NCI-H748 (cell line): Measurements from ENCODE around the gene NDUFAF4.

Experiments
- DNase-seq: peaks from one replicate; lab custom pipeline; 2025; ENCODE audit not compliant: unreplicated experiment; lab: John Stamatoyannopoulos, UW

The NDUFAF4 gene

GRCh38 chr6:96897396-96898240 is at the start of gene NDUFAF4:
NDUFAF4 (minus strand) TSS chr6:96897891; CDS start chr6:96897801, 90 bp downstream.
- DNase-seq = peak; percentile 98

GRCh38 chr6:96947055-96947454 is 49.4 kb upstream of the NDUFAF4 start:
- DNase-seq = no peak

- DNase-seq = no peak
Measured at GRCh38 chr6:96943555-96944215, 46.0 kb upstream of the NDUFAF4 start.

- DNase-seq = no peak
Measured at GRCh38 chr6:96942676-96943075, 45.0 kb upstream of the NDUFAF4 start.

DNA sequence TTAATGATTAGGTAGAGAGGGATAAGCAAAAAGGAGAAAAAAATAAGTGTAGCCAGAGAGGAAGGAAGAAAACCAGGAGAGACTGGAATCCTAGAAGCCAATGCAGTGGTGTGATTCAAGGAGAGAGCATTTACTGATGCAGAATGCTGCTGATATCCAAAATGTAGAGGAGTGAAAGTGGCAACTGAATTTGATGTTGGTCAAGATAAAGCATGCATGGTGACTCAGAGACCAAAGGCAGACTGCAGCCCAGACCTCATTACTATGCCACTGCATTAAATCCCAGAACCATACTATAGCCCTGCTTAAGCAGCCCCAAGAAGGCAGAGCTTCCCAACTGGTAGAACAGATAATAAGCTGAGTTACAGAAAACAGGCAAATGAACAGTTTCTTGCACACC is 42.6 kb upstream of the NDUFAF4 start:
- DNase-seq = no peak

DNA sequence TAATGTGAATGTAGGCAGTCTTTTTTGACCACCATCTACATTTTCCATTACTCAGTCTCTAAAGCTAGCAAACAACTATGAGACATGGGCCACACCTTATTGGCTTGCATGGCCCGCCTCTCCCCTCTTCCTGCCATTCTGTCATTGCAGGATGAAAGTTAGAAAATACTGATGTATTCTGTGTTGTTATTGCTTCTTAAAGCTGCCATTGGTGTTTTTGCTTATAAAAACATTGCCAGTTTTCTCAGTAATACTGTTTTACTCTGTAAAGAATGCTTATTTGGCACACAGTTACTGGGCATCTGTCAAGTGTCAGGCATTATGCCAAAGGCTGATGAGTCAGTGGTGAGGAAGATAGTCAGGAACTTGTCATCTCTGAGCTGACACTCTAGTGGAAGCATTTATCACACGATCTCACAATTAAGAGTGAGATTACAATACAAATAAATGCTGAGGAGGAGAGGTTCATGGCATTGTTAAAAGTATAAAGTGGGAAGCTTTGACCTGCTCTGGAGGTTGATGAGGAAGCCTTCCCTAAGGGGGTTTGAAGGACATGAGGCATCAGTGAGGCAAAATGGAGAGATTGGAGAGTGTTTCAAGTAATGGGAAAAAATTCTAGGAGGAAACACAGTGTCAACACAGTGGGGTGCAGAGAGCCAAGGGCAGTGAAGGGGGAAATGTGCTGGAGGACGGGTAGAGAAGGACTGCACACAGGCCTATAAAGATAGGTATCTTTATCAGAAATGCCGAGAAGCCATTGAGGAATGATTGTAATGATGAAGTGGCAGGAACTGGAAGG is 41.5 kb upstream of the NDUFAF4 start:
- DNase-seq = peak; percentile 6

DNA sequence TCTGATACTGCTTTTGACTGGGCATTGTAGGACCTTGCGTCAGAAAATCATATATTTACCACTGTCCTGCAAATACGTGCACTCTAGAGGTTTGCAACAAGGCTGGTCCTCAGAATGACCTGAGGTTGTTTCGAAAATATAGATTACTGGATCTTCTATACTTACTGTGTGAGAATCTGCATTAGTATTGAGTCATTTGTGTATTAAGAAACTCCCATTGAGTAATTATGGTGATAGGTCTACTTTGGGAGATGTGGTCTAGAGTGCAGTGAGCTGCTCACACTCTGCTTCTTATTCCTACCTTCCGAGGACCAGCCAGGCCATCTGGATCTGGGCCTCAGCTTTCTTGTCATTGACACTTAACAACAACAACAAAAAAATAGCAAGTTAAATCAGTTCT is 36.4 kb upstream of the NDUFAF4 start:
- no peak for DNase-seq

- DNase-seq = no peak
Measured at GRCh38 chr6:96931198-96931597, 33.5 kb upstream of the NDUFAF4 start.

DNA sequence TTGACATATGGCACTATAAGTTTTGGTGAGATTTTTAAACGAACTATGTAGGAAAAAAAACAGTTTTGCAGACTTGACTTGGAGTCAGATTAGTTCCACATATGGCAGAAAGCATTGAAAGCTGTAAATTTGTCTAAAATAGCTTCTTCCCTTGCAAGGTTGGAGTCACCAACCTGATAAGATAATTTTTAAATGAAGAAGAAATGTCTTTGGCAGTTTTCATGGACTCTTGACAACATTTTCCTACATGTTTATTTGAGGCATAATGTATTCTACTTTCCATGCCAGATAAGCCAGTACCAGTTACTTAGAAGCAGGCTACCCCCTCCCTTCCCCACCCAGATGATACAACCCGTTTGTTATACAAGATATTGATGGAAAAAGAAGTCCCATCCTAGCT is 32.0 kb upstream of the NDUFAF4 start:
- DNase-seq = no peak

DNA sequence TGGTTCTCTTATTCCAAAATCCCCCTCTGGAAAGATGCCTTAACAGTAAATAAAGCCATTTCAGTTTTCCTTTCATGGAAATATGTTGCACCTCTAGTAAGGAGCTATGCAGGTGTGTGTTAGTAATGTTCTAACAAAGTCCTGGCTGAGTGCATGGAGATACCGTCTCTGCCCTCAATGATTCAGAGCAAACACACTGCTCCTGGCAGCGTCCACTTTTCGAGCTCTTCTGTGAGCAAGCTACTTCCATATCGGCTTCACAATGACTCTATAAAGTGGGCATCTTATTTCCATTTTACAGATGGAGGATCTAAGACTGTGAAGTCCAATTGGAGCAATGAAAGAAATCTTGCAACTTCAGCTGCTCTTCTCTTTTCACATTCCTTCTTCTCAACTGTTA is 30.0 kb upstream of the NDUFAF4 start:
- no peak for DNase-seq

GRCh38 chr6:96926425-96926824 is 28.7 kb upstream of the NDUFAF4 start:
- DNase-seq = no peak

GRCh38 chr6:96925290-96925687 is 27.6 kb upstream of the NDUFAF4 start:
- no peak for DNase-seq

DNA sequence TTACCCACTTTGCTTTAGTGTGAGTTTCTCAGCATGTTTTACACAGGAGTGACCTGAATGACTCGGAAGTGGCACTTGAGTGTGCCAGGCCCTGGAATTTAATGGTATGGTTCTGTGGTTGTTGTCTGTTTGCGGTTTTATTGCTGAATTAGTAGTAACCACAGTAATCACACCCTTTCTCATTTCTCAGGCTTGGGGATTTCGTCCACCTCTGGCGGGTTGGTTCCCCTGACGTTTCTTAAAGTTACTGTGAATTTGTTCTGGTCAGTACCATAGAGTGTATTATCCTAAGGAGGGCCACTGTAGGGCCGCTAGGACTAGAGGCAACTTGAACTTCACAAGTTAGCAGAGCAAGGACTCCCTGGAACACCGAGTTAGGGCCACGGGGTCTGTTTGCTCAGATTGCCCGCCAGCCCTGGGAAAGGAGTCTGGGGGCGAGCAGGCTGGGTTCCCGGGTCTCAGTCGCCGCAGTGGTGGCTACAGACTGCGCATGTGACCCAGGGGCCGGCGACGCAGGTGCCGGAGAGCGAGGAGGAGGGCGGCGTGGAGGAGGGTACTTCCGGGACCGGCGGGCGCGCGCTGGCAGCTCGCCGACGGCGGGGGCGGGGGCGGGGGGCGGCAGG is 26.3 kb upstream of the NDUFAF4 start:
- peak; percentile 48 for DNase-seq

- DNase-seq = no peak
Measured at GRCh38 chr6:96923400-96923799, 25.7 kb upstream of the NDUFAF4 start.

GRCh38 chr6:96917098-96917497 is 19.4 kb upstream of the NDUFAF4 start:
- no peak for DNase-seq

DNA sequence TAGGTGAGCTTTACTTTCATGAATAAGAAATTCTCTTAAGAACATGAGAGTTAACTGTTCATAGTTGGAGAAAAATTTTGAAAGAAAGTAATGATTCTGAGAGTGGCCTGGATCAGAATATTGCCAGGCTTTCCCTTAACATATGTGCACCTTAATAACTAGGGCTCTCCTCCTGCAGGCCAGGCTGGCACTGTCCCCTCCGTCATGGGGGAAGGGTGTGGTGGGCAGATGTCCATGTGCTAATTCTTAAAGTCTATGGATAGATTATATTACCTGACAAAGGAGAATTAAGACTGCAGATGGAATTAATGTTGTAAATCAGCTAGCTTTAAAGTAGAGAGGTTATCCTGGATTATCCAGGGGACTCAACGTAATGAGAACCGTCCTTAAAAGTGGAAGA is 15.9 kb upstream of the NDUFAF4 start:
- no peak for DNase-seq

GRCh38 chr6:96911751-96912150 is 14.1 kb upstream of the NDUFAF4 start:
- no peak for DNase-seq

DNA sequence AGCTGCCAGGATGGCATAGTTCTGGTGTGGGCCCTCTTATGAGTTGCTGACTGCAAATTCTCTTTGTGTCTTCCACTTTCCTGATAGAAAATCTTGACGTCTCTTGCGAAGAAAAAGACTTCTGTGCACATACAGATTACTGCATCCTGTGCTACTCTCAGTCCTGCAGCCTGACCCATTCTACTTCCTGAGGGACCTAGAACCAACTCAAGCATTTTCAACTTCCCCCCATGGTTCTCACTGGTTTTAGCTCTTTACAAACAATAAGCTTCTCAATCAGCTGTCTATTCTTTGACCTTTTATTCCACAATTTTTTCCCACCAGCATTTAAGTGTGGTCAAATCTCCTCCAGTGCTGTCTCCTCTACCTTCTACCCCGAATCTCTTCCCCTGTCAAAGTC is 13.5 kb upstream of the NDUFAF4 start:
- DNase-seq = no peak

GRCh38 chr6:96909811-96910210 is 12.1 kb upstream of the NDUFAF4 start:
- peak; percentile 10 for DNase-seq

DNA sequence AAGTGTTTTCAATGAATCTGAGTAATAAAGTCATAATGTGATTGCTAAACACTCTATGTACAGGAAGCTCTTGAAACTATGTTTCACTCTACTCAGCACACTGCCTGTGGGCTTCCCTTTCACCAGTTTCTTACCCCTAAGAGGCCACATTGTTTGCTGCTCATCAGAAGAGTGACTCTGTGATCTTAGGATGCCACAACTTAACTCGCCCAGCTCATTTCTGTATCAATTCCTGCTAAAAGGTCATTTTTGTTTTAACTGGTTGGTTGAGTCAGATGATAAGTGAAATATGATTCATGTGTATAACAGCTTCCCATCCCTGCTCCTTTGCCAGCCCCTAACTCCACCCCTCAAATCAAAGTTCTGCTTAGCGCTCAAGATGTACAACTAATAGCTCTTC is 9.8 kb upstream of the NDUFAF4 start:
- no peak for DNase-seq

GRCh38 chr6:96900873-96901272 is 3.2 kb upstream of the NDUFAF4 start:
- no peak for DNase-seq
